ENCODE measurements around the gene WWOX. TPM values are rescaled to one million over a fixed set of nuclear protein-coding genes. Genes with fewer than 3 reads are reported as not detected.

Gene WWOX
- polyA plus RNA-seq, 1 donor from 2014 or later, result 25.6 TPM

DNA sequence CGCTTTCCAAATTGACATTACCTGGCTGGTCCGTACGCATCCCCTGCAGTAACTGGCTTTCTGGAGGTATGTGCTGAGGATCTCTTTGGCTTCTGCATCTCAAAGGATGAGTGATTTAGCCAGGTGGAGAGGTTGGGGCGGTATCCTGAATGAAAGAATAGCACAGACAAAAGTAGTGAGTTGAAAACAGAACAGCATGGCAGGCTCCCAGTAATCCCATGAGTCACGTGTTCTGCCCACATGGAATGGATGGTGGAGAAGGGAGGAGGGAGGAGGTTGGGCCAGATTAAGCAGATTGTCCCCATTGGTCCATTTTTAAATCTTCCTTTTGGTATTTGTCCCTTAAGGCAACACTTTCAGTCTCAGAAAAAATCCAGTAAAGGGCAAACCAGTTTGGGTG, 176.0 kb downstream of the WWOX start:
- Histone ChIP-seq H3K4me2 (ENCODE audit: low read length) (no peak overlapping the region), H3K9me3 (ENCODE audit: low read length) (no peaks in the 10 kb centered on the region), H4K20me1 (ENCODE audit: insufficient read depth) (no peaks in the 10 kb centered on the region), H3K27me3 (ENCODE audit: insufficient read depth, low read depth, low read length) (no peaks in the 10 kb centered on the region), H3K4me3 (ENCODE audit: low read length) (no peak overlapping the region), H3K9ac (ENCODE audit: low read length) (no peak overlapping the region), H3K9me2 (ENCODE audit: insufficient read depth, low read length) (no peaks in the 10 kb centered on the region), H3F3A (ENCODE audit: insufficient read depth, low read length, poor library complexity, severe bottlenecking) (no peaks in the 10 kb centered on the region), H3K36me3 (ENCODE audit: insufficient read depth, low read length) (no peaks in the 10 kb centered on the region), H2AFZ (ENCODE audit: low read depth, low read length) (no peak overlapping the region), H3K79me2 (replicated peaks; ENCODE audit: insufficient read depth, low read length) (no peaks in the 10 kb centered on the region), H3K27ac (ENCODE audit: low read length) (no peak overlapping the region)
- TF ChIP-seq TAF1 (IDR thresholded peaks at IDR 0.05; ENCODE audit: low read depth), result no peak
- TF ChIP-seq EP300 (conservative IDR thresholded peaks at IDR 0.05; ENCODE audit: poor library complexity, severe bottlenecking), result no peak
- no peak for TF ChIP-seq REST (IDR thresholded peaks at IDR 0.05; ENCODE audit: borderline replicate concordance)
- TF ChIP-seq CTCF (IDR thresholded peaks at IDR 0.05; ENCODE audit: poor library complexity, severe bottlenecking), result no peak

GRCh38 chr16:78277321-78278055, 178.0 kb downstream of the WWOX start:
- Histone ChIP-seq H3K9me3 (ENCODE audit: low read length) (no peaks in the 10 kb centered on the region), H3K27ac (ENCODE audit: low read length) (no peak overlapping the region), H3K79me2 (replicated peaks; ENCODE audit: insufficient read depth, low read length) (no peaks in the 10 kb centered on the region), H3K4me2 (ENCODE audit: low read length) (no peak overlapping the region), H2AFZ (ENCODE audit: low read depth, low read length) (no peak overlapping the region), H3K36me3 (ENCODE audit: insufficient read depth, low read length) (no peaks in the 10 kb centered on the region), H3F3A (ENCODE audit: insufficient read depth, low read length, poor library complexity, severe bottlenecking) (no peaks in the 10 kb centered on the region), H4K20me1 (ENCODE audit: insufficient read depth) (no peaks in the 10 kb centered on the region), H3K9me2 (ENCODE audit: insufficient read depth, low read length) (no peaks in the 10 kb centered on the region), H3K4me3 (ENCODE audit: low read length) (peak overlapping the region; percentile 6), H3K9ac (ENCODE audit: low read length) (no peak overlapping the region), H3K27me3 (ENCODE audit: insufficient read depth, low read depth, low read length) (no peaks in the 10 kb centered on the region)
- TF ChIP-seq EP300 (conservative IDR thresholded peaks at IDR 0.05; ENCODE audit: poor library complexity, severe bottlenecking), result no peak
- no peak for TF ChIP-seq EZH2 (IDR thresholded peaks at IDR 0.05; ENCODE audit: borderline replicate concordance, insufficient read depth, low read length, poor library complexity, severe bottlenecking)
- TF ChIP-seq MXI1 (conservative IDR thresholded peaks at IDR 0.05; ENCODE audit: poor library complexity, severe bottlenecking), result no peak
- no peak for TF ChIP-seq RAD21 (conservative IDR thresholded peaks at IDR 0.05)

DNA sequence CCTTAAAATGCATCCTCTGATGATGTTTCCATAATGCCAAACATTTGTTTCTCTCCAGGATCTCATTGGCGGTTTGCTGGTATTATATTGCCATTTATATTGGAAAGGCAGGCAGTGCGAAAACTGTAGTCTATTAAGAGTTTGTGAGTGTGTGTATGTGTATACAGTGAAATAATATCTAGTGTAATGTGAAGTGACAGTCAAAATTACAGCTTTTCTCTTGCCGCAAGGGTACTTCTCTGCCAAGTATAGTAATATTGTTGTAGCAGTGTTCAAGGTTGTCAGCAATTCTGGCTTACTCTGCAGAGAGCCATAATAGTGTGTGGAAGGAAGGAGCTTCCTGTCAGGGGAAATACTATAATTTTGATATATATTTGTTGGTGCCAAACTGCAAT, 178.6 kb downstream of the WWOX start:
- no peak overlapping the region for H3K4me2 ChIP-seq (ENCODE audit: low read length)
- no peaks in the 10 kb centered on the region for H3K9me2 ChIP-seq (ENCODE audit: insufficient read depth, low read length)
- TF ChIP-seq REST (IDR thresholded peaks at IDR 0.05; ENCODE audit: borderline replicate concordance), result no peak
- TF ChIP-seq POLR2AphosphoS5 (IDR thresholded peaks at IDR 0.05), result peak; percentile 79
- no peak for TF ChIP-seq TAF1 (IDR thresholded peaks at IDR 0.05; ENCODE audit: low read depth)
- H4K20me1 ChIP-seq (ENCODE audit: insufficient read depth), result no peaks in the 10 kb centered on the region
- no peak overlapping the region for H3K27ac ChIP-seq (ENCODE audit: low read length)
- H3K36me3 ChIP-seq (ENCODE audit: insufficient read depth, low read length), result no peaks in the 10 kb centered on the region
- no peaks in the 10 kb centered on the region for H3K27me3 ChIP-seq (ENCODE audit: insufficient read depth, low read depth, low read length)
- no peaks in the 10 kb centered on the region for H3K9me3 ChIP-seq (ENCODE audit: low read length)
- H3K79me2 ChIP-seq (replicated peaks; ENCODE audit: insufficient read depth, low read length), result no peaks in the 10 kb centered on the region
- no peaks in the 10 kb centered on the region for H3F3A ChIP-seq (ENCODE audit: insufficient read depth, low read length, poor library complexity, severe bottlenecking)
- no peak overlapping the region for H3K4me3 ChIP-seq (ENCODE audit: low read length)
- no peak overlapping the region for H2AFZ ChIP-seq (ENCODE audit: low read depth, low read length)
- H3K9ac ChIP-seq (ENCODE audit: low read length), result no peak overlapping the region

Data from neural cell (in vitro differentiated cells).